Activated naive CD8-positive, alpha-beta T cell treated with anti-CD3 and anti-CD28 coated beads for 36 hours (primary cell): ENCODE data around the gene HERPUD2. TPM values are rescaled to one million over a fixed set of nuclear protein-coding genes. Genes with fewer than 3 reads are reported as not detected.
"Not testable (repeated sequence)": the region's sequence is repeated elsewhere in the genome, so short reads cannot be mapped to it uniquely, and the experiment has no call there.

ENCODE experiments used
- DNase-seq: peaks from one replicate; pipeline ENCODE4 v3.0.0; 2021
- H3K27ac Mint-ChIP-seq: one replicate; pipeline ENCODE4 v1.8.0; 2022; ENCODE audit warnings: mild to moderate bottlenecking, moderate library complexity, mixed read lengths
- H3K27me3 Mint-ChIP-seq: one replicate; pipeline ENCODE4 v1.8.0; 2022; ENCODE audit warnings: mild to moderate bottlenecking, mixed read lengths
- H3K36me3 Mint-ChIP-seq: one replicate; pipeline ENCODE4 v1.8.0; 2021; ENCODE audit warnings: mild to moderate bottlenecking, mixed read lengths
- H3K4me1 Mint-ChIP-seq: one replicate; pipeline ENCODE4 v1.8.0; 2021; ENCODE audit warnings: mixed read lengths
- H3K4me3 Mint-ChIP-seq: one replicate; pipeline ENCODE4 v1.8.0; 2022; ENCODE audit warnings: mild to moderate bottlenecking, moderate library complexity, mixed read lengths
- H3K9me3 Mint-ChIP-seq: one replicate; pipeline ENCODE4 v1.8.0; 2022; ENCODE audit warnings: mixed read lengths
- total RNA-seq, 2 experiments: library from RNA; stranded (reverse); gene quantifications; one replicate each; pipeline ENCODE4 v1.2.3, GENCODE V29; 2021

HERPUD2 gene
- total RNA-seq, 2 experiments from 2014 or later = 19.1 to 21.3 TPM

DNA sequence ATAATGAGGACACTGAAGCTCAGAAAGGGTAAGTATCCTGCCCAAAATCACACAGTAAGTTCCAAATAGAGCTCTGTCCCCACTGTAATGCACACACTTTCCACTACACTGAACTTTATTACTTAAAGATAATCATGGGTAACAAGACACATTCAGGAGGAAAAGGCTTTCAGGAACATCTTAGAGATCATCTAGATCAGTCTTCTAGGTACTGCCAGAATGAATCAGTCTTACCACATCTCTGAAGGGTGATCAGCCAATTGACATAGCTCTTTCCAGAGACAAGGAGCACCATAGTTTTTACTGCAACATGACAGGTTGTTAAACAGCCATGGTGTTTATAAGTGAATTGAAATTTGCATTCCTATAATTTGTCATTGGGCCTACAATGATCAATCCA is 5.4 kb upstream of the HERPUD2 start:
- Mint-ChIP-seq H3K9me3 (no peaks in the 10 kb centered on the region), H3K4me1 (peaks cover 40% of the 10 kb centered on the region), H3K4me3 (no peak overlapping the region), H3K36me3 (peaks cover 20% of the 10 kb centered on the region), H3K27me3 (no peaks in the 10 kb centered on the region), H3K27ac (peak overlapping the region; percentile 28)
- no peak for DNase-seq

DNA sequence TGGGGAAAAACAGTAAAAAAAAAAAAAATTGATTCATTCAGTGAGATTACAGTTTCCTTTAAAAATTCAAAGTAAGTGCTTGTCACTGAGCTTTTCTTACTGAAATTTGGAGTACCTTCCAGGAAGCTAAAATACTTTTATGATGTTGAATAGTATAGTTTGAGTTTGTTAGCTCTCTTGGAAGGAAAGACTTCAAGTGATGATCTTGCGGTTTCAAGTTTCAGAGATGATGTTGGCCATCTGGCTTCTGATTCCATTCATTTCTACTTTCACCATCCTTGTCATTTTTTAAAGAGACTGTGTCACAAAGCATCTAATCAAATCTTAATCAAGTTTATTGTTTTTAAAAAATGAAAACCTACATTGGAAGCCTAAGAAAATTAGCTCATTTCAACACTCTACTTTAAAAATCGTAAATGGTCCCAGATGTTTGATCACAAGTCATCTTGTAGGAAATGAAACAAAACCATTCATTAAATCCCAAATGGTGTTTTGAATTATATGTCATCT is 4.9 kb upstream of the HERPUD2 start:
- H3K27me3 Mint-ChIP-seq = no peaks in the 10 kb centered on the region
- peaks cover 40% of the 10 kb centered on the region for H3K4me1 Mint-ChIP-seq
- H3K27ac Mint-ChIP-seq = peak overlapping the region; percentile 28
- DNase-seq = no peak
- H3K36me3 Mint-ChIP-seq = peaks cover 21% of the 10 kb centered on the region
- no peak overlapping the region for H3K4me3 Mint-ChIP-seq
- H3K9me3 Mint-ChIP-seq = no peaks in the 10 kb centered on the region

DNA sequence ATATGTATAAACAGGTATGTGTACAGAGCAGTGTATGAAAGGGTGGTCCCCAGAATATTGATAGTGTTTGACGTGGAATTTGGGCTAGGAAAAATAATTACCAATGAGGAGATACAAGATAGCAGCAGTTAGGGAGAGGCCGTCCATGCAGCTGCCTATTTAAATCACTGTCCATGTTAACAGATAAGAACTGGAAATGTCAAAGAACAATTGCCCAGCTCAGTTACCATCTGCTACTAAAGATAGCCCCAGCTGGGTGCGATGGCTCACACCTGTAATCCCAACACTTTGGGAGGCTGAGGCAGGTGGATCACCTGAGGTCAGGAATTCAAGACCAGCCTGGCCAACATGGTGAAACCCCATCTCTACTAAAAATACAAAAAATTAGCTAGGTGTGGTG is 3.4 kb upstream of the HERPUD2 start:
- not testable (repeated sequence) for H3K9me3 Mint-ChIP-seq, H3K27ac Mint-ChIP-seq, H3K27me3 Mint-ChIP-seq, H3K4me3 Mint-ChIP-seq, DNase-seq
- Mint-ChIP-seq H3K4me1 (peaks cover 40% of the 10 kb centered on the region), H3K36me3 (peaks cover 28% of the 10 kb centered on the region)

DNA sequence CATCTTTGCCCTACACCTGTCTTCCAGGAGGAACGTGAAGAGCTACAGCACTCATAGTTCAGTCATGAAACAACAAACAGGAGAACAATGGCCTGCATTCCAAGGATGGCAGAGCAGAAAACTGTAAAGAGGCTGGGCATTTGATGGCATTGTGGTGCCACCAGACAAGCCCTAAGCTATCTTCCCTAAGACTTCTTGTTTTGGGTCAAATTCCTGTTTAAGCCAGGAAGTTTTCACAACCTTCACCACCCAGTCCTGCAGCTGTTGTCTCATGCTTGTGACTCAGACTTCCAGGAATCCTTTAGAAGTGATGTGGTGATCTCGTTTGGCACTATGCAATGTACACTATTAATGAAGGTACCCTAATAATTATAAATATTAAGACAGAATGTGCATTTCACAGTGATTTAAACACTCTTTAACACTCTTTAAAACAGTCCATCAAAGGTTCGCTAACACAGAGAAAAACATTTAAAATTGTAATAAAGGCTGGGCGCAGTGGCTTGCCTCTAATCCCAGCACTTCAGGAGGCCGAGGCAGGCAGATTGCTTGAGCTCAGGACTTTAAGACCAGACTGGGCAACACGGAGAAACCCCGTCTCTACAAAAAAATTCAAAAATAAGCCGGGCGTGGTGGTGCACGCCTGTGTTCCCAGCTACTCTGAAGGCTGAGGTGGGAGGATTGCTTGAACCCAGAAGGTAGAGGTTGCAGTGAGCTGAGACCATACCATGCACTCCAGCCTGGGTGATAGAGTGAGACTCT is 2.7 kb upstream of the HERPUD2 start:
- no peaks in the 10 kb centered on the region for H3K9me3 Mint-ChIP-seq
- H3K36me3 Mint-ChIP-seq = peaks cover 28% of the 10 kb centered on the region
- DNase-seq = no peak
- no peak overlapping the region for H3K27ac Mint-ChIP-seq
- H3K4me3 Mint-ChIP-seq = no peak overlapping the region
- H3K4me1 Mint-ChIP-seq = peaks cover 46% of the 10 kb centered on the region
- H3K27me3 Mint-ChIP-seq = no peaks in the 10 kb centered on the region

DNA sequence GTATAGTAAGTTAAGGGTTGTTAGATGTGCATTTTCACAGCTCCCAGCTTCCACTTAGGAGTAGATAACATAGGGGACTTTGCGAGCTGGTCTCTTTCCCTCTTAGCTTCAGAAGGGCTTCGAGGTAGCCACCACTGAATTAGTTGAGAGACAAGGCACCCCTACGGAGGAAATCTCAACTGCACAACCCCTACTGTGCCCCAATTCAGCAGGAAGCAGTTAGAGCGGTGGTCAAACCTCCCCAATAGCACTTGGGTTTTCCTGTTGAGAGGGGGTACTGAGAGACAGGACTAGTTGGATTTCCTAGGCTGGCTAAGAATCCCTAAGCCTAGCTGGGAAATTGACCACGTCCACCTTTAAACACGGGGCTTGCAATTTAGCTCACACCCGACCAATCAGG is 1.1 kb upstream of the HERPUD2 start:
- Mint-ChIP-seq H3K4me3 (peak overlapping the region; percentile 96), H3K27me3 (no peaks in the 10 kb centered on the region), H3K9me3 (no peaks in the 10 kb centered on the region), H3K27ac (peak overlapping the region; percentile 98), H3K36me3 (peaks cover 31% of the 10 kb centered on the region), H3K4me1 (peaks cover 55% of the 10 kb centered on the region)
- DNase-seq = peak; percentile 10

DNA sequence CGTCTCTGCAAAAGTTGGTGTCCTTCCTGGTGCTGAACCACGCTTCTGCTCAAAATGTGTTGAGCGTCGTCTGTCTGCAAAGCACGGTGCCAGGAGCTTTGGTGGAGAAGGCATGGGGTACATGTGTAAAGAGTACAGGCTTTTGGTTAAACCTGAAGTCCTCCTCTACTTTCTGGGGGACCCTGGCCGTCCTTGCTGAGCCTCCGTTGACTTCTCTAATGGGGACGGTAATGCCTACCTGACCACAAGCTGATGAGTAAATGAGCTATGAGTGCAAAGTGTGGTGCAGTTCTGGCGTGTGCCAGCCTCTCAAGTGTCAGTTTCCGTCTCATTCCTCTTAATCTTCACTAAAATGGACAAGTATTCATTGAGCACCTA is 527 bp upstream of the HERPUD2 start:
- Mint-ChIP-seq H3K27ac (peak overlapping the region; percentile 98), H3K36me3 (peaks cover 31% of the 10 kb centered on the region), H3K4me1 (peaks cover 55% of the 10 kb centered on the region), H3K4me3 (peak overlapping the region; percentile 96), H3K9me3 (no peaks in the 10 kb centered on the region), H3K27me3 (no peaks in the 10 kb centered on the region)
- peak; percentile 17 for DNase-seq

DNA sequence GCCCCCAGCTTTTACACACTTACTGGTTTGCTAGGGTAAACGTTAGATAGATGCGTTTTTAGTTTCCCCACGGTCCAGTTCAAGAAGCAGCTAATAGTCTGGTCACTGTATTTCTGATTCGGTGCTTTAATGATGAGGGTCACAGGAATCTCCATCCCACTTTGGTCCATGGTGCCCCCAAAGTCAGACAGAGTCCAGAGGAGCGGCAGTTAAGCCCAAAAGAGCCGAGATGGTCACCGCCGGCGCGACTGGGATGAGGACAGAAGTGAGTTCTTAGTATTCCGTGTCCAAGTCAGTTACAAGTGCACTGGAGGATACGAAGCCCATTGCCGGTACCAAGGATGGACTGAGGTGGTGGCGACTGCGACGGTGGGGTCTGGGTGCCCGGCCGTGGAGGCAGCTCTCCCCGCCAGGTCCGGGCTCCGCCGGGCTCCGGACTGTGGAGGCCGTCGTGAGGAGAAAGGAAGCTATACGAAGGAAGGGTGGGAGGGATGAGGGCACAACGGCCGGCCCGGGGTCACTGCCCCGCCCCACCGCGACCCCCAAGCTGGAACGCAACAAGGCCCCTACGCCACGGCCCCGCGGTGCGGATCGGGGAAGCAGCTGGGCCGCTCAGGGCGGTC is 663 bp downstream of the HERPUD2 start:
- Mint-ChIP-seq H3K27me3 (no peaks in the 10 kb centered on the region), H3K4me1 (peaks cover 54% of the 10 kb centered on the region), H3K9me3 (no peaks in the 10 kb centered on the region), H3K27ac (peak overlapping the region; percentile 86), H3K4me3 (peak overlapping the region; percentile 94), H3K36me3 (peaks cover 31% of the 10 kb centered on the region)
- no peak for DNase-seq

DNA sequence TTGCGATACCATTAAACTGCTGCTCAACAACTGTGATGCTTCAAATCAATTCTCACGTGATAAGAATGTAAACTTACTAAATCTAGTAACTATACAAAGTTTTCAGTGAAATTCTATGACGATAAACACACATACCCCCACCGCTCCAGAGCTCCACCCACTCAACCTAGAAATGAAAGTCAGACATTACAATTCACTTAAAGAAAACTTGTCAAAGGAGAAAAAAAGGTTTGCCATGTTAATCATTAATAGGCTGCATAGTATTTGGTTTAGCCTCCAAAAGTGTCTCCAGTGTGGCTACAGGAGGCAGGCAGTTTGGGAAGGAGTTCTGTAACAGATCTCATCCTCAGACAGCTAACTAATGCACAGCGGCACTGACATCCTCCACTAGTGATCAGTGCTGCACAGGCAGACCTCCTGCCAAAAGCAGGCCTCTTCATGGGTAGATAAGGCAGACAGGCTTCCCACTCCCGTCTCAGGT is 3.1 kb downstream of the HERPUD2 start:
- Mint-ChIP-seq H3K9me3 (no peaks in the 10 kb centered on the region), H3K36me3 (peaks cover 25% of the 10 kb centered on the region), H3K4me1 (peaks cover 67% of the 10 kb centered on the region), H3K27me3 (no peaks in the 10 kb centered on the region), H3K4me3 (peak overlapping the region; percentile 94), H3K27ac (peak overlapping the region; percentile 86)
- peak; percentile 13 for DNase-seq

DNA sequence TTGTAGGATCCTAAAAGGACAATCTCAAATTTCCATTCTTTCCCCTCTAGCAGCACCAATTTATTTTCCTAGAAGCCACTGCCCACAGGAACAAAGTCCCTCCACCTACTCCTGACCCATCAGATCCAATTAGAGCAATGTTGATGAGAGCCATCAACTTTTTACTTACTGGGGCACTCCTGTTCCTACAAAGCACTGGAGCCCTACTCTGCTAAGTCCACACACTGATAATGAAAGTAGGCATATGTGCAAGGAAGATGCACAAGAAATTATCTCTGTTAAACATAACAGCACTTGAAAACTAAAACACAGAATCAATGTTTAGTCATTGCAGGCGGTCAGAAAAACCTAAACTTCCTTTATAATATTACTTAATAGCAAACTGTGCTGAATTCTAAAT is 3.6 kb downstream of the HERPUD2 start:
- peaks cover 65% of the 10 kb centered on the region for H3K4me1 Mint-ChIP-seq
- H3K27ac Mint-ChIP-seq = peak overlapping the region; percentile 86
- H3K36me3 Mint-ChIP-seq = peaks cover 21% of the 10 kb centered on the region
- no peaks in the 10 kb centered on the region for H3K9me3 Mint-ChIP-seq
- no peak for DNase-seq
- H3K27me3 Mint-ChIP-seq = no peaks in the 10 kb centered on the region
- peak overlapping the region; percentile 94 for H3K4me3 Mint-ChIP-seq

DNA sequence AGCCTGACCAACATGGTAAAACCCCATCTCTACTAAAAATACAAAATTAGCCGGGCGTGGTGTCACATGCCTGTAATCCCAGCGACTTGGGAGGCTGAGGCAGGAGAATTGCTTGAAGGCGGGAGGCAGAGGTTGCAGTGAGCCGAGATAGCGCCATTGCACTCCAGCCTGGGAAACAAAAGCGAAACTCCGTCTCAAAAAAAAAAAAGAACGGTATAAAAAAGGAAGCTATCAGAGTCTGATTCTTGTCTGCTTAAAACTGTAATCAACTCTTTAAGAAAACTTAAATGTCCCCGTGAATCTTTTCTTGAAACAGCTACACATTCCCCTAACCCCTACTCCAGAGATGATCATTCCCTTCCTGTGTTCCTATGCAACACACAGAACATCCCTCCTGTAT is 4.3 kb downstream of the HERPUD2 start:
- DNase-seq, H3K27me3 Mint-ChIP-seq, H3K9me3 Mint-ChIP-seq: not testable (repeated sequence)
- H3K4me1 Mint-ChIP-seq = peaks cover 58% of the 10 kb centered on the region
- H3K27ac Mint-ChIP-seq = peak overlapping the region; percentile 86
- H3K36me3 Mint-ChIP-seq = peaks cover 15% of the 10 kb centered on the region
- H3K4me3 Mint-ChIP-seq = peak overlapping the region; percentile 94

DNA sequence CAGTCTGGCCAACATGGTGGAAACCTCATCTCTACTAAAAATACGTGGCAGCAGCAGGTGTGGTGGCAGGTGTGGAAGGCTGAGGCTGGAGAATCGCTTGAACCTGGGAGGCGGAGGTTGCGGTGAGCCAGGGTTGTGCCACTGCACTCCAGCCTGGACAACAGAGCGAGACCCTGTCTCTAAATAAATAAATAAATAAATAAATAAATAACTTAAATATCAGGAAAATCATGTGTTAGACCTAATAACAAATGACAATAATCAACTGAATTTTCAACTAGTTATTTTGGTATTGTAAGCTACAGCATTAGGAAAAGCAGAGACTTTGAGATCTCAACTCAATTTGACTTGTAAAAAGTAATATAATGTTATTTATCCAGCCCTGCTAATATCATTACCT is 9.2 kb downstream of the HERPUD2 start:
- Mint-ChIP-seq H3K36me3 (peaks cover 29% of the 10 kb centered on the region), H3K4me3 (no peak overlapping the region), H3K27ac (no peak overlapping the region), H3K4me1 (peaks cover 55% of the 10 kb centered on the region), H3K27me3 (no peaks in the 10 kb centered on the region), H3K9me3 (peaks cover 9% of the 10 kb centered on the region)
- no peak for DNase-seq

DNA sequence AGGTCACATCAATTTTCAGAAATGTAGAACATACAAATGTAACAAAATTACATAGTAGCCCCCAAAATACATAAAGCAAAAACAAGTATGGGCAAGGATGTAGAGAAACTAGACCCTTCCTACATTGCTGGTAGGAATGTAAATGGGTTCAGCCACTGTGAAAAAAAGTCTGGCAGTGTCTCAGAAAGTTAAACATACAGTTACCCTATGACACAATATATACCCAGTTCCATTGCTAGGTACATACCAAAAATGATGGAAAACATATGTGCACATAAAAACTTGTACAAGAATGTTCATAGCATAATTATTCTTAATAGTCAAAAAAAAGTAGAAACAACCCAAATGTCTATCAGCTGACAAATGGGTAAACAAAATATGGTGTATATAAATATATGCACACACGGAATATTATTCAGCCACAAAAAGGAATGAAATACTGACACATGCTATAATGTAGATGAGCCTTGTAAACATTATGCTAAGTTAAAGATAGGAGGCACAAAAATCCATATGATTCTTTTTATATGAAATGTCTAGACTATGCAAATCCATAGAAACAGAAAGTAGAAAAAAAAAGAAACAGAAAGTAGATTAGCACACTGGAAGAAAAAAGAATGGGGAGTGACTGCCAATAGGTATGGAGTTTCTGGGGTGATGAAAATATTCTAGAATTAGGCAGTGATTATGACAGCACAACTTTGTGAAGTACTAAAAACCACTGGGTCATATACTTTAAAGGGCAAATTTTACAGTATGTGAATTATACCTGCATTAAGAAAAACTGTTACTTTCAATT is 13.5 kb downstream of the HERPUD2 start:
- no peaks in the 10 kb centered on the region for H3K27me3 Mint-ChIP-seq
- H3K27ac Mint-ChIP-seq = peak overlapping the region; percentile 8
- DNase-seq = no peak
- H3K4me1 Mint-ChIP-seq = peaks cover 54% of the 10 kb centered on the region
- peaks cover 9% of the 10 kb centered on the region for H3K9me3 Mint-ChIP-seq
- peaks cover 32% of the 10 kb centered on the region for H3K36me3 Mint-ChIP-seq
- H3K4me3 Mint-ChIP-seq = no peak overlapping the region

DNA sequence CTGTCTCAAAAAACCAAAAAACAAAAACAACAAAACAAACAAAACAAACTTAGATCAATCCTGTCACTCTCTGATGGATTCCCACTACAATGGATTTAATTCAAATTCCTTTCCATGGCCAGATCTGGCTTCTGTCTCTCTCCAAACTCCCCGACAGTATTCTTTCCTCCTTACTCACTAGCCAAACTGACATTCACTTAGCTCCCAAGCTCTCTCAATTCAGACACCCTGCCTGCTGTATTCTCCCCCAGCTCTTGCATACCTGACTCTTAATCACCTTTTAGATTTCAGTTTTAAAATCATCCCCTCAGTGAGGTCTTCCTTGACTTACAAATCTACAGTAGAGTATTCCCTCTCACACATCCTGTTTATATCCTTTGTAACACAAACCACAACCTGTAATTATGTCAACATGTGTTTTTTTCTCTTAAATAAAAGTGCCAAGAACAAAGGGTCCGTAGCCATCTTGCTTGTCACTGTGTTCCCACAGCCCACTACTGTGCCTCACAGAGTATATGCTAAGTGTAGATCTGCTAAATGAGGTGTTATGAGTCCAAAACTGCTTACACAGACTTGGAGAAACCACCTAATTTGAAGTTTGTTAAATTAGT is 14.4 kb downstream of the HERPUD2 start:
- no peaks in the 10 kb centered on the region for H3K27me3 Mint-ChIP-seq
- no peak for DNase-seq
- peaks cover 59% of the 10 kb centered on the region for H3K4me1 Mint-ChIP-seq
- peak overlapping the region; percentile 34 for H3K27ac Mint-ChIP-seq
- no peak overlapping the region for H3K4me3 Mint-ChIP-seq
- peaks cover 30% of the 10 kb centered on the region for H3K36me3 Mint-ChIP-seq
- H3K9me3 Mint-ChIP-seq = peaks cover 9% of the 10 kb centered on the region

DNA sequence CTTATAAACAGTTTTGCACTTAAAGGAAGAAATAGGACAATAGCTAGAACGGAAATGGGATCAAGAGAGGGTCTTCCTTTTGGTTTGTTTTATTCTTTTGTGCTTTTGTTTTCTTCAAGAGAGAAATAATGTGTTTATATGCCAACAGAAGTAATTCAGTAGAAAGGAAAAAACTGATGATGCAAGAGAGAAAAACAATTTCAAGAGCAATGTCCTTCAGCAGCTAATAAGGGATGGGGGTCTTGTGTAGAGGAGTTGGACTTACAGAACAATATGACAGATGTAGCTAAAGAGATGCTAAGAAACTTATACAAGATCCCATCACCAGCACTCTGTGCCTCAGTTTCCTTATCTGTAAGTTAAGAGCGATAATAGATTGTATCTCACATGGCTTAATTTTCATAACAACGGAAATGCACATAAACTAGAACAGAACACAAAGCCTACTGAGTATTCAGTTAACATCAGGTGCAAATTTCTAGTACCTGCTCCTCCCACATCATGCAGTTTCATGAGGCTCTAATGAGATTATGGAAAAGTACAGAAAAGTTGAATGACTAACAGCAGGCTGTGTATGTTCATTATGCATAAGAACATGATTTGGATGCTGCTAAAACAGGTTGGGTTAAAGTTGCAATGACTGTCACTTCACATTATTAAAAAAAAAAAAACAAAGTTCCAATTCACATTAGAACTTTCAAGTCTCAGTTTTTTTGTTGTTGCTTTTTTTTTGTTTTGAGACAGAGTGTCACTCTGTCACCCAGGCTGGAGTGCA is 17.2 kb downstream of the HERPUD2 start:
- no peak for DNase-seq
- Mint-ChIP-seq H3K4me3 (no peak overlapping the region), H3K9me3 (peaks cover 5% of the 10 kb centered on the region), H3K27ac (peak overlapping the region; percentile 23), H3K4me1 (peaks cover 59% of the 10 kb centered on the region), H3K36me3 (peaks cover 16% of the 10 kb centered on the region), H3K27me3 (no peaks in the 10 kb centered on the region)
